IMR-90 (cell line): ENCODE results near the gene STK17B.

ENCODE experiments used
- BHLHE40 ChIP-seq: fragments of 150-350 bp; IDR thresholded peaks from 2 replicates; pipeline ENCODE4 v1.6.1; 2016; ENCODE audit warnings: mild to moderate bottlenecking, low read depth, low read length
- FOS ChIP-seq: fragments of 150-350 bp; IDR thresholded peaks from 2 replicates; pipeline ENCODE4 v1.6.1; 2016; ENCODE audit warnings: low read depth, low read length
- MAFK ChIP-seq: IDR thresholded peaks from 2 replicates; pipeline ENCODE4 v1.6.1; 2012; ENCODE audit warnings: low read depth, low read length, improper control_type of control experiment
- MXI1 ChIP-seq: IDR thresholded peaks from 2 replicates; pipeline ENCODE4 v1.6.1; 2012; ENCODE audit warnings: low read depth, mild to moderate bottlenecking, low read length, moderate library complexity, borderline replicate concordance
- NFE2L2 ChIP-seq: fragments of 150-350 bp; IDR thresholded peaks from 2 replicates; pipeline ENCODE4 v1.6.1; 2016; ENCODE audit warnings: low read depth, mild to moderate bottlenecking, low read length
- POLR2A ChIP-seq: IDR thresholded peaks from 2 replicates; pipeline ENCODE4 v1.6.1; 2012; ENCODE audit warnings: mild to moderate bottlenecking, low read depth, low read length
- RAD21 ChIP-seq: IDR thresholded peaks from 2 replicates; pipeline ENCODE4 v1.6.1; 2012; ENCODE audit warnings: low read length, improper control_type of control experiment
- RCOR1 ChIP-seq: IDR thresholded peaks from 2 replicates; pipeline ENCODE4 v1.6.1; 2012; ENCODE audit warnings: mild to moderate bottlenecking, low read length, improper control_type of control experiment; ENCODE audit not compliant: insufficient replicate concordance
- RFX5 ChIP-seq: IDR thresholded peaks from 2 replicates; pipeline ENCODE4 v1.8.0; 2012; ENCODE audit warnings: low read depth, mild to moderate bottlenecking, low read length, moderate library complexity
- TF ChIP-seq, protein P1 (sequence below): conservative IDR thresholded peaks from 2 replicates; pipeline ENCODE4 v1.5.1; 2012; ENCODE audit warnings: mild to moderate bottlenecking, low read depth, low read length, improper control_type of control experiment
- TF ChIP-seq, protein P2 (sequence below): fragments of 150-350 bp; IDR thresholded peaks from 2 replicates; pipeline ENCODE4 v1.6.1; 2016; ENCODE audit warnings: low read depth, mild to moderate bottlenecking, low read length, moderate library complexity, borderline replicate concordance

- TF ChIP-seq, protein P1, sequence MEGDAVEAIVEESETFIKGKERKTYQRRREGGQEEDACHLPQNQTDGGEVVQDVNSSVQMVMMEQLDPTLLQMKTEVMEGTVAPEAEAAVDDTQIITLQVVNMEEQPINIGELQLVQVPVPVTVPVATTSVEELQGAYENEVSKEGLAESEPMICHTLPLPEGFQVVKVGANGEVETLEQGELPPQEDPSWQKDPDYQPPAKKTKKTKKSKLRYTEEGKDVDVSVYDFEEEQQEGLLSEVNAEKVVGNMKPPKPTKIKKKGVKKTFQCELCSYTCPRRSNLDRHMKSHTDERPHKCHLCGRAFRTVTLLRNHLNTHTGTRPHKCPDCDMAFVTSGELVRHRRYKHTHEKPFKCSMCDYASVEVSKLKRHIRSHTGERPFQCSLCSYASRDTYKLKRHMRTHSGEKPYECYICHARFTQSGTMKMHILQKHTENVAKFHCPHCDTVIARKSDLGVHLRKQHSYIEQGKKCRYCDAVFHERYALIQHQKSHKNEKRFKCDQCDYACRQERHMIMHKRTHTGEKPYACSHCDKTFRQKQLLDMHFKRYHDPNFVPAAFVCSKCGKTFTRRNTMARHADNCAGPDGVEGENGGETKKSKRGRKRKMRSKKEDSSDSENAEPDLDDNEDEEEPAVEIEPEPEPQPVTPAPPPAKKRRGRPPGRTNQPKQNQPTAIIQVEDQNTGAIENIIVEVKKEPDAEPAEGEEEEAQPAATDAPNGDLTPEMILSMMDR: no peak
- TF ChIP-seq BHLHE40: no peak
- TF ChIP-seq MXI1: no peak
- TF ChIP-seq FOS: no peak
- no peak for TF ChIP-seq MAFK
- no peak for TF ChIP-seq RFX5
- TF ChIP-seq POLR2A: no peak
- no peak for TF ChIP-seq NFE2L2
- no peak for TF ChIP-seq RCOR1
- TF ChIP-seq, protein P2, sequence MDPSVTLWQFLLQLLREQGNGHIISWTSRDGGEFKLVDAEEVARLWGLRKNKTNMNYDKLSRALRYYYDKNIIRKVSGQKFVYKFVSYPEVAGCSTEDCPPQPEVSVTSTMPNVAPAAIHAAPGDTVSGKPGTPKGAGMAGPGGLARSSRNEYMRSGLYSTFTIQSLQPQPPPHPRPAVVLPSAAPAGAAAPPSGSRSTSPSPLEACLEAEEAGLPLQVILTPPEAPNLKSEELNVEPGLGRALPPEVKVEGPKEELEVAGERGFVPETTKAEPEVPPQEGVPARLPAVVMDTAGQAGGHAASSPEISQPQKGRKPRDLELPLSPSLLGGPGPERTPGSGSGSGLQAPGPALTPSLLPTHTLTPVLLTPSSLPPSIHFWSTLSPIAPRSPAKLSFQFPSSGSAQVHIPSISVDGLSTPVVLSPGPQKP: no peak
- no peak for TF ChIP-seq RAD21
Measured at GRCh38 chr2:196113061-196113974, 58.1 kb downstream of the STK17B start.
